OCI-LY7 (cell line): ENCODE measurements around the gene FAM117A. TPM values are rescaled to one million over a fixed set of nuclear protein-coding genes. Genes with fewer than 3 reads are reported as not detected.

ENCODE experiments used
- BruUV-seq: library from RNA; stranded (reverse); fragments of 400-500 nt; replicated peaks from 2 replicates; lab custom pipeline; 2021; lab: Mats Ljungman, UMichigan
- CTCF ChIA-PET: fragments of 300-600 bp; sonication (Branson Sonifier 250); formaldehyde crosslinking; loops from one replicate; lab custom pipeline; 2022; ENCODE audit warnings: antibody characterized with exemption; ENCODE audit not compliant: unreplicated experiment; lab: Charles Lee
- POLR2A ChIA-PET: fragments of 300-600 bp; sonication (Branson Sonifier 250); formaldehyde crosslinking; loops from one replicate; lab custom pipeline; 2022; ENCODE audit warnings: antibody characterized with exemption; lab: Charles Lee
- DNase-seq: peaks from one replicate; pipeline ENCODE4 v3.0.0-alpha.2; 2015; ENCODE audit warnings: low spot score
- H2AFZ ChIP-seq: fragments of 200-600 bp; sonication (generic), shearing (Covaris generic); 2 replicates; pipeline ENCODE4 v1.6.1; 2014; ENCODE audit warnings: mild to moderate bottlenecking, antibody characterized with exemption, low read length, moderate library complexity
- H3K27ac ChIP-seq: fragments of 200-600 bp; sonication (generic); 2 replicates; pipeline ENCODE4 v1.5.1; 2014; ENCODE audit warnings: mixed run types, low read depth, mild to moderate bottlenecking, moderate library complexity, low read length, inconsistent platforms; ENCODE audit not compliant: poor library complexity, severe bottlenecking
- H3K36me3 ChIP-seq: fragments of 200-600 bp; sonication (generic); 2 replicates; pipeline ENCODE4 v1.6.1; 2014; ENCODE audit warnings: mild to moderate bottlenecking, antibody characterized with exemption, low read length, moderate library complexity, mixed read lengths; ENCODE audit not compliant: insufficient read depth
- H3K4me1 ChIP-seq: fragments of 200-600 bp; sonication (generic); 2 replicates; pipeline ENCODE4 v1.5.1; 2014; ENCODE audit warnings: mild to moderate bottlenecking, low read length; ENCODE audit not compliant: insufficient read depth, poor library complexity, severe bottlenecking
- H3K4me2 ChIP-seq: fragments of 200-600 bp; sonication (generic); 2 replicates; pipeline ENCODE4 v1.6.1; 2014; ENCODE audit warnings: mild to moderate bottlenecking, low read length
- H3K4me3 ChIP-seq: fragments of 200-600 bp; sonication (generic); 2 replicates; pipeline ENCODE4 v1.5.1; 2014; ENCODE audit warnings: mild to moderate bottlenecking, low read depth, low read length; ENCODE audit not compliant: poor library complexity, severe bottlenecking
- H3K79me2 ChIP-seq: fragments of 200-600 bp; sonication (generic); 2 replicates; pipeline ENCODE4 v1.6.1; 2016; ENCODE audit warnings: low read depth, mild to moderate bottlenecking, low read length, moderate library complexity, mixed read lengths; ENCODE audit not compliant: insufficient read depth
- H3K9me2 ChIP-seq: fragments of 200-600 bp; sonication (generic); 2 replicates; pipeline ENCODE4 v1.6.1; 2016; ENCODE audit warnings: mild to moderate bottlenecking, low read length, mixed read lengths; ENCODE audit not compliant: insufficient read depth
- H3K9me3 ChIP-seq: fragments of 200-600 bp; sonication (generic); 2 replicates; pipeline ENCODE4 v1.6.1; 2014; ENCODE audit warnings: mild to moderate bottlenecking, mixed run types, low read length, mixed read lengths
- H4K20me1 ChIP-seq: fragments of 200-600 bp; sonication (generic); 2 replicates; pipeline ENCODE4 v1.6.1; 2014; ENCODE audit warnings: mild to moderate bottlenecking, antibody characterized with exemption, low read length, moderate library complexity, mixed read lengths; ENCODE audit not compliant: insufficient read depth
- EZH2phosphoT487 ChIP-seq: fragments of 200-600 bp; sonication (generic); IDR thresholded peaks from 2 replicates; pipeline ENCODE4 v1.6.1; 2018; ENCODE audit warnings: low read depth, borderline replicate concordance, mild to moderate bottlenecking, mixed run types, antibody characterized with exemption, low read length, moderate library complexity, mixed read lengths
- intact Hi-C: fragments of 100-400 bp; cut with micrococcal nuclease; formaldehyde crosslinking; loops from one replicate; pipeline ENCODE4 v1.10.0; 2022; ENCODE audit not compliant: unreplicated experiment
- total RNA-seq, 2 experiments: library from RNA; depleted of rRNA in 1 of 2; stranded (reverse); fragments of >200 nt in 1 of 2; shearing (Covaris generic) in 1 of 2; gene quantifications; 2 replicates each; pipeline ENCODE4 v1.2.3, GENCODE V29; 2014 to 2022
- TF ChIP-seq, protein P1 (sequence below): fragments of 200-600 bp; sonication (generic); conservative IDR thresholded peaks from 2 replicates; pipeline ENCODE4 v1.5.1; 2014; ENCODE audit warnings: mild to moderate bottlenecking, antibody characterized with exemption, low read length, moderate library complexity, mixed read lengths

Gene FAM117A
- total RNA-seq, 2 experiments from 2014 or later = 40.4 to 44.3 TPM

DNA sequence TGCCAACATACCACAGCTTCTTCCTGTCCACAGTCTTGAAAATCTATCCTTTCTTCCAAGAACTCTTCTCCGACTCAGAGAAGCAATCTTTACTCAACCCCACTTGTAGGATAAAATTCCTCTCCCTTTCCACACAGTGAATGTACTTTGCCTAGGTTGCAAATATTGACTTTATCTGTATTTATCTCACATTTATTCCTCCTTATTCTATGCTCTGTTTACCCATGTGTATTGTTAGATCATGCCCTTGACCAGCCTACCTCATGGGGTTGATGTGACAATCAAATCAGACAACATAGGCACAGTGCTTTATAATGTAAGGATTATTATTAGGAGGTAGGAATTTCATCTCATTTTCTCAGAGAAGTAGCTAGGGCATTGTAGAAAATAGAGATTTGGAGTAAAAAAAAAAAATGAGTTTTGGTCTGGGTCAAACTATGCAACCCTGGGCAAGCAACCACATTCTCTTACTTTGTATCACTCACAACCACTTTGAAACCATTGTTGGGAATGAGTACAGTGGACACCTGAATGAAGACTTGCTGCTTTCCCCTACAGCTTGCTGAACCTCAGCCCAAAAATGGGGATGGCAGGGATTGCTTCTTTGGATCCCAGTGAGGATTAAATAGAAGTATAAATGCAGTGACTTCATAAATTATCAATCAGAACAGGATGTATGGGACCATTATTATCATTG is 47.1 kb downstream of the FAM117A start:
- H3K27ac ChIP-seq = no peak overlapping the region
- no peak overlapping the region for H3K4me2 ChIP-seq
- ChIA-PET POLR2A (interaction anchor here (1.0 kb wide), 1 partner anchor 31 kb away, joined by 3 read pairs; no protein-coding TSS in a partner anchor), CTCF (no interaction called here)
- TF ChIP-seq, protein P1, sequence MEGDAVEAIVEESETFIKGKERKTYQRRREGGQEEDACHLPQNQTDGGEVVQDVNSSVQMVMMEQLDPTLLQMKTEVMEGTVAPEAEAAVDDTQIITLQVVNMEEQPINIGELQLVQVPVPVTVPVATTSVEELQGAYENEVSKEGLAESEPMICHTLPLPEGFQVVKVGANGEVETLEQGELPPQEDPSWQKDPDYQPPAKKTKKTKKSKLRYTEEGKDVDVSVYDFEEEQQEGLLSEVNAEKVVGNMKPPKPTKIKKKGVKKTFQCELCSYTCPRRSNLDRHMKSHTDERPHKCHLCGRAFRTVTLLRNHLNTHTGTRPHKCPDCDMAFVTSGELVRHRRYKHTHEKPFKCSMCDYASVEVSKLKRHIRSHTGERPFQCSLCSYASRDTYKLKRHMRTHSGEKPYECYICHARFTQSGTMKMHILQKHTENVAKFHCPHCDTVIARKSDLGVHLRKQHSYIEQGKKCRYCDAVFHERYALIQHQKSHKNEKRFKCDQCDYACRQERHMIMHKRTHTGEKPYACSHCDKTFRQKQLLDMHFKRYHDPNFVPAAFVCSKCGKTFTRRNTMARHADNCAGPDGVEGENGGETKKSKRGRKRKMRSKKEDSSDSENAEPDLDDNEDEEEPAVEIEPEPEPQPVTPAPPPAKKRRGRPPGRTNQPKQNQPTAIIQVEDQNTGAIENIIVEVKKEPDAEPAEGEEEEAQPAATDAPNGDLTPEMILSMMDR = no peak
- TF ChIP-seq EZH2phosphoT487 = no peak
- H3K9me3 ChIP-seq = no peaks in the 10 kb centered on the region
- H3K4me3 ChIP-seq = no peak overlapping the region
- no peaks in the 10 kb centered on the region; the same call in 1 of the 2 replicates for H4K20me1 ChIP-seq
- no peaks in the 10 kb centered on the region for H3K9me2 ChIP-seq
- intact Hi-C loops = no loop called here
- no peaks in the 10 kb centered on the region for H3K79me2 ChIP-seq
- no peak for DNase-seq
- H3K36me3 ChIP-seq = peaks cover 95% of the 10 kb centered on the region
- H3K4me1 ChIP-seq = no peaks in the 10 kb centered on the region
- no peak overlapping the region for H2AFZ ChIP-seq
- no TSS peak for BruUV-seq

DNA sequence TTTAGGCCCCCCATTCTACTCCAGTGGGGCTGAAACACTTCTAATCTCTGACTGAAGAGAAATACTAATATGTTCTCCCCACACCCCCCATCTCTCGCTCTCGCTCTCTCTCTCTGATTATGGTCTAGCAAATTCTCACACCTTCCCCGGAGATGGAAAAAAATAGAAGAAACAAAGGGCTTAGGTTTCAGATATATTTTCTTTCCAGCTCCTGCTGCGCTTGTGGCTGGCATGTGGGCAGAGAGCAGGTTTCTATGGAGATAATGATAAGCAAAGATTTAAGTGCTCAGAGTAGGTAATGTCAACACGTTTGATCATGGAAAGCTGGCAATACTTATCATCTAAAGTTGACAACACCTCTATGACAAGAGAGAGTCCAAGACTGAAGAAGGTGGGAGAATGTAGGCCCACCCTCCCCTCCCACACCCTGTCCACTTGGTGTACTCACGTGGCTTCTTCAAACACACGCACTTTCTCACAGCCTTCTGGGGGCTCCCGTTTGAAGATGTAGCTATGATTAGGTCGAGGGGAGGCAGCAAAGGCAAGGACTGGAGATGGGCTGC is 48.1 kb downstream of the FAM117A start:
- TF ChIP-seq, protein P1 = no peak
- TF ChIP-seq EZH2phosphoT487 = no peak
- CTCF ChIA-PET = no interaction called here
- POLR2A ChIA-PET = interaction anchor here (1.0 to 1.1 kb wide), 2 partner anchors 32 to 48 kb away, joined by 3 read pairs; partner anchors contain the start of gene FAM117A
- intact Hi-C loops = no loop called here
- Histone ChIP-seq H3K27ac (no peak overlapping the region), H3K4me3 (no peak overlapping the region), H3K9me3 (no peaks in the 10 kb centered on the region), H3K9me2 (no peaks in the 10 kb centered on the region), H3K79me2 (no peaks in the 10 kb centered on the region), H4K20me1 (no peaks in the 10 kb centered on the region; the same call in 1 of the 2 replicates), H3K4me1 (no peaks in the 10 kb centered on the region), H3K4me2 (no peak overlapping the region), H2AFZ (no peak overlapping the region), H3K36me3 (peaks cover 95% of the 10 kb centered on the region)
- BruUV-seq = no TSS peak
- DNase-seq = no peak
